Liver (tissue), 9 donors: ENCODE results near the gene ULK4. TPM values are rescaled to one million over a fixed set of nuclear protein-coding genes. Genes with fewer than 3 reads are reported as not detected.

Source experiments
- DNase-seq: peaks from one replicate; pipeline ENCODE4 v3.0.0-alpha.2; 2017; ENCODE audit warnings: low spot score
- H3K27ac ChIP-seq, 2 donors: one replicate each; pipeline ENCODE4 v1.7.0; 2013; ENCODE audit warnings: inconsistent platforms in 2 of 2, low read length in 2 of 2, control low read depth in 1 of 2, low read depth in 1 of 2, mild to moderate bottlenecking in 1 of 2
- H3K27me3 ChIP-seq, 4 donors: one replicate each; pipeline versions ENCODE4 v1.6.1 to v1.7.0; 2013; ENCODE audit warnings: low read length in 3 of 4, inconsistent platforms in 1 of 4, mild to moderate bottlenecking in 1 of 4, moderate library complexity in 1 of 4; ENCODE audit not compliant: control insufficient read depth in 4 of 4, insufficient read depth in 4 of 4
- H3K36me3 ChIP-seq, 4 donors: one replicate each; pipeline versions ENCODE4 v1.6.1 to v1.7.0; 2013; ENCODE audit warnings: low read length in 3 of 4, mild to moderate bottlenecking in 3 of 4, low read depth in 1 of 4, moderate library complexity in 1 of 4; ENCODE audit not compliant: control insufficient read depth in 4 of 4, insufficient read depth in 3 of 4
- H3K4me1 ChIP-seq, 4 donors: one replicate each; pipeline versions ENCODE4 v1.6.1 to v1.7.0; 2013; ENCODE audit warnings: low read length in 3 of 4, mild to moderate bottlenecking in 3 of 4, moderate library complexity in 1 of 4; ENCODE audit not compliant: control insufficient read depth in 4 of 4, insufficient read depth in 4 of 4
- H3K4me3 ChIP-seq, 3 donors: one replicate each; pipeline versions ENCODE4 v1.6.1 to v1.7.0; 2013; ENCODE audit warnings: low read length in 3 of 3, control low read depth in 1 of 3, low read depth in 1 of 3, mild to moderate bottlenecking in 1 of 3
- H3K9ac ChIP-seq, 2 donors: one replicate each; pipeline ENCODE4 v1.7.0; 2013; ENCODE audit warnings: low read length in 2 of 2, mild to moderate bottlenecking in 2 of 2, moderate library complexity in 2 of 2, control low read depth in 1 of 2, low read depth in 1 of 2
- H3K9me3 ChIP-seq, 4 donors: one replicate each; pipeline versions ENCODE4 v1.6.1 to v1.7.0; 2013; ENCODE audit warnings: low read length in 3 of 4; ENCODE audit not compliant: control insufficient read depth in 4 of 4
- EGR1 ChIP-seq, 2 donors: IDR thresholded peaks; 2 replicates each; pipeline ENCODE4 v1.6.1; 2016 to 2018; ENCODE audit warnings: antibody characterized with exemption in 2 of 2, low read depth in 2 of 2
- FOXA1 ChIP-seq: IDR thresholded peaks from 2 replicates; pipeline ENCODE4 v1.6.1; 2016; ENCODE audit warnings: antibody characterized with exemption
- FOXA2 ChIP-seq: IDR thresholded peaks from 2 replicates; pipeline ENCODE4 v1.6.1; 2016; ENCODE audit warnings: antibody characterized with exemption
- GABPA ChIP-seq, 2 donors: IDR thresholded peaks in 1 of 2; conservative IDR thresholded peaks in 1 of 2; 2 replicates each; pipeline ENCODE4 v1.6.1; 2016; ENCODE audit warnings: antibody characterized with exemption in 2 of 2, mild to moderate bottlenecking in 1 of 2, moderate library complexity in 1 of 2
- HNF4A ChIP-seq, 2 donors: conservative IDR thresholded peaks; 2 replicates each; pipeline ENCODE4 v1.6.1; 2016; ENCODE audit warnings: antibody characterized with exemption in 2 of 2, mild to moderate bottlenecking in 2 of 2
- HNF4G ChIP-seq: IDR thresholded peaks from 2 replicates; pipeline ENCODE4 v1.6.1; 2016; ENCODE audit warnings: antibody characterized with exemption
- JUND ChIP-seq, 2 donors: IDR thresholded peaks; 2 replicates each; pipeline ENCODE4 v1.6.1; 2016; ENCODE audit warnings: antibody characterized with exemption in 2 of 2
- NR2F2 ChIP-seq: IDR thresholded peaks from 2 replicates; pipeline ENCODE4 v1.6.1; 2016; ENCODE audit warnings: antibody characterized with exemption
- RAD21 ChIP-seq, 2 donors: IDR thresholded peaks; 2 replicates each; pipeline ENCODE4 v1.6.1; 2016; ENCODE audit warnings: antibody characterized with exemption in 2 of 2, mild to moderate bottlenecking in 2 of 2
- RXRA ChIP-seq, 2 donors: IDR thresholded peaks; 2 replicates each; pipeline ENCODE4 v1.6.1; 2017 to 2018; ENCODE audit warnings: antibody characterized with exemption in 2 of 2, mild to moderate bottlenecking in 1 of 2
- TAF1 ChIP-seq: conservative IDR thresholded peaks from 2 replicates; pipeline ENCODE4 v1.6.1; 2016; ENCODE audit warnings: antibody characterized with exemption, mild to moderate bottlenecking
- WGBS: extraction: QIAGEN DNeasy Blood & Tissue Kit; methylation state at CpG from one replicate; pipeline ENCODE4 v1.1.7; 2013; 5-methylcytosine and 5-hydroxymethylcytosine counted together
- polyA plus RNA-seq, 2 donors: library from polyadenylated mRNA; stranded (reverse) in 1 of 2; unstranded in 1 of 2; fragments of 200-250 nt in 1 of 2; fragments of >200 nt in 1 of 2; fragmentation: Nextera tagmentation in 1 of 2; extraction: Ambion mirVana in 1 of 2; gene quantifications; one replicate each; pipeline versions ENCODE4 v1.2.1 to v1.2.3, GENCODE V29; 2013 to 2015
- total RNA-seq, 2 donors: library from RNA; depleted of rRNA; stranded (reverse); fragments of >200 nt; gene quantifications; one replicate each; pipeline ENCODE4 v1.2.3, GENCODE V29; 2014
- TF ChIP-seq, protein P1 (sequence below): IDR thresholded peaks from 2 replicates; pipeline ENCODE4 v1.6.1; 2016; ENCODE audit warnings: antibody characterized with exemption
- TF ChIP-seq, protein P2 (sequence below): fragments of 150-350 bp; IDR thresholded peaks from 2 replicates; pipeline ENCODE4 v1.5.1; 2017; ENCODE audit warnings: improper control_type of control experiment, low read depth, low read length; ENCODE audit not compliant: missing input control
- TF ChIP-seq, protein P3 (sequence below): IDR thresholded peaks from 2 replicates; pipeline ENCODE4 v1.6.1; 2016; ENCODE audit warnings: antibody characterized with exemption
- TF ChIP-seq, protein P4 (sequence below): IDR thresholded peaks from 2 replicates; pipeline ENCODE4 v1.6.1; 2016; ENCODE audit warnings: antibody characterized with exemption, mild to moderate bottlenecking
- donor health status: healthy.
- donor health status: healthy.
- donor health status: healthy.
- donor health status: healthy.
- donor health status: healthy.

The ULK4 gene
- total and polyA plus RNA-seq, 4 donors: 1.1 to 11.5 (median 3.2) TPM

DNA sequence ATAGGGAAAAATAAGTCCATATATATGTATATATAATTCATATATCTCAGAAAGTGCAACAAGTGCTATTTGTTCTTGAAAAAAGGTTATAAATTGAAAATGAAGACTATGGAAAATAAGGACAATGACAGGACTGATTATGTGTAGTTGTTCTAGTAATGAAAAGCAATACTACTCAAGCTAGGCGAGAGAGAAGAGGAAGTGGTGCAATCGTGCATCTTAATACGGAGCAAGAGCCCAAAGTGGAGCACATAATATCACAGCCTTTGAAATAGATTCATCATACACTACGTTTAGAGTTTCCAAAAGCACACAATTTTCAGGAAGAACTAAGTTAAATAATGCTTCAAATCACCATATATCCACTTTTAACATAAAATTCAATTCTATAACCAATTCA, 87.9 kb downstream of the ULK4 start:
- H3K36me3 ChIP-seq: no peaks in the 10 kb centered on the region
- H3K27ac ChIP-seq: no peak overlapping the region
- DNase-seq: no peak
- H3K4me3 ChIP-seq: no peak overlapping the region
- H3K9ac ChIP-seq: no peak overlapping the region
- TF ChIP-seq, protein P1, sequence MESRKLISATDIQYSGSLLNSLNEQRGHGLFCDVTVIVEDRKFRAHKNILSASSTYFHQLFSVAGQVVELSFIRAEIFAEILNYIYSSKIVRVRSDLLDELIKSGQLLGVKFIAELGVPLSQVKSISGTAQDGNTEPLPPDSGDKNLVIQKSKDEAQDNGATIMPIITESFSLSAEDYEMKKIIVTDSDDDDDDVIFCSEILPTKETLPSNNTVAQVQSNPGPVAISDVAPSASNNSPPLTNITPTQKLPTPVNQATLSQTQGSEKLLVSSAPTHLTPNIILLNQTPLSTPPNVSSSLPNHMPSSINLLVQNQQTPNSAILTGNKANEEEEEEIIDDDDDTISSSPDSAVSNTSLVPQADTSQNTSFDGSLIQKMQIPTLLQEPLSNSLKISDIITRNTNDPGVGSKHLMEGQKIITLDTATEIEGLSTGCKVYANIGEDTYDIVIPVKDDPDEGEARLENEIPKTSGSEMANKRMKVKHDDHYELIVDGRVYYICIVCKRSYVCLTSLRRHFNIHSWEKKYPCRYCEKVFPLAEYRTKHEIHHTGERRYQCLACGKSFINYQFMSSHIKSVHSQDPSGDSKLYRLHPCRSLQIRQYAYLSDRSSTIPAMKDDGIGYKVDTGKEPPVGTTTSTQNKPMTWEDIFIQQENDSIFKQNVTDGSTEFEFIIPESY: no peak
- TF ChIP-seq FOXA2 (no peak), GABPA (IDR thresholded peaks at IDR 0.05 in 1 of 2, conservative IDR thresholded peaks at IDR 0.05 in 1 of 2) (no peak), RAD21 (IDR thresholded peaks at IDR 0.05) (no peak), EGR1 (IDR thresholded peaks at IDR 0.05; ENCODE audit: low read depth in 2 of 2) (no peak), TAF1 (no peak), JUND (IDR thresholded peaks at IDR 0.05) (no peak), NR2F2 (no peak), FOXA1 (no peak), HNF4A (conservative IDR thresholded peaks at IDR 0.05) (no peak), RXRA (IDR thresholded peaks at IDR 0.05) (no peak)
- TF ChIP-seq, protein P2, sequence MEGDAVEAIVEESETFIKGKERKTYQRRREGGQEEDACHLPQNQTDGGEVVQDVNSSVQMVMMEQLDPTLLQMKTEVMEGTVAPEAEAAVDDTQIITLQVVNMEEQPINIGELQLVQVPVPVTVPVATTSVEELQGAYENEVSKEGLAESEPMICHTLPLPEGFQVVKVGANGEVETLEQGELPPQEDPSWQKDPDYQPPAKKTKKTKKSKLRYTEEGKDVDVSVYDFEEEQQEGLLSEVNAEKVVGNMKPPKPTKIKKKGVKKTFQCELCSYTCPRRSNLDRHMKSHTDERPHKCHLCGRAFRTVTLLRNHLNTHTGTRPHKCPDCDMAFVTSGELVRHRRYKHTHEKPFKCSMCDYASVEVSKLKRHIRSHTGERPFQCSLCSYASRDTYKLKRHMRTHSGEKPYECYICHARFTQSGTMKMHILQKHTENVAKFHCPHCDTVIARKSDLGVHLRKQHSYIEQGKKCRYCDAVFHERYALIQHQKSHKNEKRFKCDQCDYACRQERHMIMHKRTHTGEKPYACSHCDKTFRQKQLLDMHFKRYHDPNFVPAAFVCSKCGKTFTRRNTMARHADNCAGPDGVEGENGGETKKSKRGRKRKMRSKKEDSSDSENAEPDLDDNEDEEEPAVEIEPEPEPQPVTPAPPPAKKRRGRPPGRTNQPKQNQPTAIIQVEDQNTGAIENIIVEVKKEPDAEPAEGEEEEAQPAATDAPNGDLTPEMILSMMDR: no peak
- TF ChIP-seq, protein P3, sequence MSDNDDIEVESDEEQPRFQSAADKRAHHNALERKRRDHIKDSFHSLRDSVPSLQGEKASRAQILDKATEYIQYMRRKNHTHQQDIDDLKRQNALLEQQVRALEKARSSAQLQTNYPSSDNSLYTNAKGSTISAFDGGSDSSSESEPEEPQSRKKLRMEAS: no peak
- TF ChIP-seq, protein P4, sequence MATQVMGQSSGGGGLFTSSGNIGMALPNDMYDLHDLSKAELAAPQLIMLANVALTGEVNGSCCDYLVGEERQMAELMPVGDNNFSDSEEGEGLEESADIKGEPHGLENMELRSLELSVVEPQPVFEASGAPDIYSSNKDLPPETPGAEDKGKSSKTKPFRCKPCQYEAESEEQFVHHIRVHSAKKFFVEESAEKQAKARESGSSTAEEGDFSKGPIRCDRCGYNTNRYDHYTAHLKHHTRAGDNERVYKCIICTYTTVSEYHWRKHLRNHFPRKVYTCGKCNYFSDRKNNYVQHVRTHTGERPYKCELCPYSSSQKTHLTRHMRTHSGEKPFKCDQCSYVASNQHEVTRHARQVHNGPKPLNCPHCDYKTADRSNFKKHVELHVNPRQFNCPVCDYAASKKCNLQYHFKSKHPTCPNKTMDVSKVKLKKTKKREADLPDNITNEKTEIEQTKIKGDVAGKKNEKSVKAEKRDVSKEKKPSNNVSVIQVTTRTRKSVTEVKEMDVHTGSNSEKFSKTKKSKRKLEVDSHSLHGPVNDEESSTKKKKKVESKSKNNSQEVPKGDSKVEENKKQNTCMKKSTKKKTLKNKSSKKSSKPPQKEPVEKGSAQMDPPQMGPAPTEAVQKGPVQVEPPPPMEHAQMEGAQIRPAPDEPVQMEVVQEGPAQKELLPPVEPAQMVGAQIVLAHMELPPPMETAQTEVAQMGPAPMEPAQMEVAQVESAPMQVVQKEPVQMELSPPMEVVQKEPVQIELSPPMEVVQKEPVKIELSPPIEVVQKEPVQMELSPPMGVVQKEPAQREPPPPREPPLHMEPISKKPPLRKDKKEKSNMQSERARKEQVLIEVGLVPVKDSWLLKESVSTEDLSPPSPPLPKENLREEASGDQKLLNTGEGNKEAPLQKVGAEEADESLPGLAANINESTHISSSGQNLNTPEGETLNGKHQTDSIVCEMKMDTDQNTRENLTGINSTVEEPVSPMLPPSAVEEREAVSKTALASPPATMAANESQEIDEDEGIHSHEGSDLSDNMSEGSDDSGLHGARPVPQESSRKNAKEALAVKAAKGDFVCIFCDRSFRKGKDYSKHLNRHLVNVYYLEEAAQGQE: no peak
- 88% methylated on average over 4 of the region's 4 CpGs for WGBS
- H3K27me3 ChIP-seq: no peaks in the 10 kb centered on the region
- H3K9me3 ChIP-seq: no peaks in the 10 kb centered on the region
- no peaks in the 10 kb centered on the region for H3K4me1 ChIP-seq

DNA sequence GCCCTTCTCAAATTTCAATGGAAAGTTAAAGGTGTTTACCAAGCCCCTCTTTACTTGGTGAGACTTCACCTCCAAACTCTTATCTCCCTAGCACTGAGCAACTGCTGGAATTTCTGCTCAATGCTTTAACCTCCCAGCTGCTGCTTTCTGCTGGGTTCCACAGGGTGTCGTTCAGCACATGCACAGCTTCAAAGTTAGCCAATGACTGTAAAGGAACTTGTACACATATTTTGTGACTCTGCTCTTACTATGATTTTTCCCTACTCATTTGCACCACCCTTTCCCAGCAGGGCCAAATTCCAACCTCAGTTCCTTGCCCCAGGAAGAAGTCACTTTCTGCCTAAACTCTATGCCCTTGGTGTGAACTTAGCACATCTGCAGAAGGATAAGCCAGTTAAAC, 89.7 kb downstream of the ULK4 start:
- Histone ChIP-seq H3K9me3 (no peaks in the 10 kb centered on the region), H3K4me1 (no peaks in the 10 kb centered on the region), H3K4me3 (no peak overlapping the region), H3K36me3 (no peaks in the 10 kb centered on the region), H3K27ac (no peak overlapping the region), H3K27me3 (no peaks in the 10 kb centered on the region), H3K9ac (no peak overlapping the region)
- 99% methylated on average over 1 of the region's 1 CpG for WGBS
- TF ChIP-seq HNF4A (conservative IDR thresholded peaks at IDR 0.05) (no peak), FOXA1 (no peak), GABPA (IDR thresholded peaks at IDR 0.05 in 1 of 2, conservative IDR thresholded peaks at IDR 0.05 in 1 of 2) (no peak), HNF4G (no peak), RAD21 (IDR thresholded peaks at IDR 0.05) (no peak), EGR1 (IDR thresholded peaks at IDR 0.05; ENCODE audit: low read depth in 2 of 2) (no peak), JUND (IDR thresholded peaks at IDR 0.05) (no peak), FOXA2 (no peak)
- TF ChIP-seq, protein P4: no peak
- TF ChIP-seq, protein P3: no peak
- DNase-seq: no peak
